NCI-H446 treated with DMSO at 0.1 percent for 48 hours (cell line): ENCODE data around the gene GRID1.
"Not testable (repeated sequence)": the region's sequence is repeated elsewhere in the genome, so short reads cannot be mapped to it uniquely, and the experiment has no call there.

Experiments used
- DNase-seq: peaks from one replicate; lab custom pipeline; 2025; lab: John Stamatoyannopoulos, UW

GRID1 gene

DNA sequence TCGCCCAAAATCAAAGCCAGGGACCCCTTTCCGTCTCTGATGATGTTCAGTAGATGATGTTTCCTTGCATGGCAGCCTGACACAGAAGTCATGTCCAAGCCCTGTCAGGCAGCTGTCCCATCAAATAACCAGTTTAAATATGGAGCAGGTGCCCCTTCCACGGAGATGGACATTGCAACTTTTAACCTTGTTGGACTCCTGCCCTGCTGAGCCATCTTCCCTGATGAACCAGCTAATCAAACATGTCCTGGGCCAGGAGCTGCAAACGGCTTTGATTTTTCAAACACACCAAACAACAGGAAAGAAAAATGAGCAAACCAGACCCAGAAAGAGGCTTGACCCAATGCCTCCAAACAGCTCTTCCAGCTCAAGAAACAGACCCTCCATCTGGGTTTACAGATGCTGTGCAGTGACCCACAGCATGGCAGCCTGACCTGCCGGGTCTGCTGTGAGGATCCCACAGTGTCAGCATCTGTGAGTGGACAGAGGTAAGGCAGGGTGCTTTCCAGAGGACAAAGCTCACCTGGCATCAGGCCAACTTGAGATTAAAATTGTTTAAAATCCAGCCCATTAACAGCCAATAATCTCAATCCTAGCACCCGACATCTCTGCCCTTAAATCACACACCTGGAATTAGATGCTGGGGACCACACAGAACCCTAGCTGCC is 372.6 kb downstream of the GRID1 start:
- no peak for DNase-seq

DNA sequence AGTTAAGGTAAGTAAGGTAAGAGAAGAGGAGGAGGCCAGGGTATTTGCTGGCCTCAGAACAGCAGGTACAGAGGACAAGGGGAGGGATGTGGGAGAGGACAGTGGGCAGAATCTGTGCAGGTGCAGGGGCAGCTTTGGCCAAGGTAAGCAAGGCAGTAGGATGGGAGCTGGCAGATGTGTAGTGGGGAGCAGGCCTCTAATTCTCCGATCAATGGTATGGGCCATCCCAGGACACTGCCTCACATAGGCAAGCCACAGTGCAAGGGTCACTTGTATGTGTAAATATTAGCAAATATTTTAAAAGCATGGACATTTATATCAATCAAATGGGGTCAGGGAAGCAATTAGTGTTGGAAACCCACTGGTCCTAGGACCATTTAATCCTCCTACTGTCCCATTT is 373.5 kb downstream of the GRID1 start:
- DNase-seq: no peak

DNA sequence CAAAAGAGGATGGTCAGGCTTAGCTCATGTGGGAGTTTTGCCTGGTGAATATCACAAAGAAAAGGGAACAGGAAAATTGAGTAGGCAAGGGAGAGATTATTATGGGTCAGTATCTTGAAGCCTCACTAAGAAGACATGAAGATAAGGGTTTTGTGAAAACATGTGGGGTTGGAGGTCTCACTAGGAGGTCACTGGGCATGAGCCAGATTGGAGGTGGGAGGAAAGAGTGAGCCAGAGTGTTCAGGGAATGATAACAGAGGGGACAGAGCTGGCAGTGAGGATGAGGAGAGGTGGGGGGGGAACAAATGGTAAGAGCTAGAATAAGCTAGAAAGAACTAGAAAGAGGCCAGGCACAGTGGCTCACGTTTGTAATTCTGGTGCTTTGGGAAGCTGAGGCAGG is 374.3 kb downstream of the GRID1 start:
- DNase-seq: no peak

DNA sequence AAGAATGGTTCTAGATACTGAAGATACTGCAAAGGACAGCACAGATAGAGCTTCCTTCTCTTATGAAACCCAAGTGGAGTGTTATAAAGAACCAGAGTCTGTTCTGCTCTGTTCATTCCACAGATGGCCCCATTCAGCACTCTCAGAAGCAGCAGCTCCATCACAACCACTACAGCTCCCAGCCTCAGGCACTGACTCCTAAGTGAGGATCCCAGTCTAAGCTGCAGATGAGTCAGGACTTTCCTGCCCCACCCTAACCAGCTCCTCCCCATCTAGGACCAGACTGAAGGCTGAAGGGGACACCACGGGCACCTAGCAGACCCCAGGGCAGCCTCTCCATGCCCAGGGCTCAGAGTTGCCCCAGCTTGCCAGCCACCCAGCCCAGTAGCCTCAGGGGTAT is 379.8 kb downstream of the GRID1 start:
- DNase-seq: no peak

DNA sequence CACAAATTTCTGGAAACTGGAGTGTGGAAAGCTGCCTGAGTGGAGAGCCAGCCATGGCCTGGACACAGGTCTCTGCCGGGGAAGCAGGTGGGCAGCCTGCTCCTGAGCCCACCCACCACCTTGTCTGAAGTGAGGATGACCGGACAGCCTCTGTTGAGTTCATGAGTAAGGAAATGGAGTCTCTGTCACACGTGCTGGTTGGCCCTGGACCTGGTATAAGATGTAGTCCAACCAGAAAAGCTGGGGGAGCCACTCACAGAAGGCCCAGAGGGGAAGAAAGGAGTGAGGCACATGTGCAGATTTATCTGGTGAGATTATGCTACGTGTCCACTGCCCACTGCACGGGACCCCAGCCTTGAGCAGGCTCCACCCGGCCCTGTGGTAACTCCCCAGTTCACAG is 383.5 kb downstream of the GRID1 start:
- no peak for DNase-seq

DNA sequence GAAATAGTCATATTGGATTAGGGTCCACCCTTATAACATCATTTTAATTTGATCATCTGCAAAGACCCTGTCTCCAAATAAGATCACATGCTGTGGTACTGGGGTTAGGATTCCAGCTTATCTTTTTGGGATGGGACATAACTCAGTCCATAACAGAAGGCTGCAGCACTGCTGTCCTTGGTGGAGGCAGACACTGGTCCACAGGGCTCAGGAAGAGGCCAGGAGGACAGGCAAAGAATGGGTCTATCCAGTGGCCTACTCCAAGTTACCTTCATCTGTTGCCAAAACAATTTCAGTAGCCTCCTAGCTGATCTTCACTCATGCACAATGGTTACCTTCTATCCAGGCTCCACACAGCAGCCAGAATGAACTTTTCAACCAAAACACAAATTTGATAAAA is 387.0 kb downstream of the GRID1 start:
- DNase-seq: no peak

DNA sequence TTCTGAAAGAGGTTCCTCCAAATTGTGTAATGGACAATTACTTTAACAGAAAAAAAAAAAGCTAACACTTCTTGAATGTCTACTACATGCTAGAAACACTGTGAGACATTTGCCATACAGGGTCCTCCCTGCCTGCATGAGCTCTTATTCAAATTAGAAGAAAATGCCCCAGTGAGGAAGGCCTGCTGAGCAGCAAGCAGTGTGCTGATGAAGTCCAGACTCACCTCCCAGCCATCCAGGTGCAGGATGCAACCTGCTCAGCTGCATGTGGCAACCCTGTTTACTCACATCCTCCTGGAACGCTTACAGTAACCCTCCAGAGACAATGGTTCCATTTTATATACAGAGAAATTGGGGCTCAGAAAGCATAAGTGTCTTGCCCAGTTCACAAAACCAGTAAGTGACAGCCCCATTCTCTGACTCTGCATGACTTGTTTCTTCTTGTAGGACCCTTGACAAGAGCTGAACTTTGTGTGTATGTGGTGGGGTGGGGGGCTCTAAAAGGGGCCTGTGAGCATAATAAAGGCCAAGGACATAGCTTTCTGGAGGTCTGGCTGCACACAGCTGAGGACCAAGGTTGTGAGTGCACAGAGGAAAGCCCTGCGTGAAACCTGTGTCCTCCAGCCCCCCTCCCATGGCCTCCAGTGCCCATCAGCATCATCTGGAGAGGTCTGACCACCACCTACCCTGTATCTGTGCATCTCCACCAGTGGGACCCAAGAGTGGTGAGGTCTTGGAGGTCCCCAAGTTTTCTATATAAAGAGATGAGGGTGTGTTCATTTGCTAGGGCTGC is 387.8 kb downstream of the GRID1 start:
- no peak for DNase-seq

DNA sequence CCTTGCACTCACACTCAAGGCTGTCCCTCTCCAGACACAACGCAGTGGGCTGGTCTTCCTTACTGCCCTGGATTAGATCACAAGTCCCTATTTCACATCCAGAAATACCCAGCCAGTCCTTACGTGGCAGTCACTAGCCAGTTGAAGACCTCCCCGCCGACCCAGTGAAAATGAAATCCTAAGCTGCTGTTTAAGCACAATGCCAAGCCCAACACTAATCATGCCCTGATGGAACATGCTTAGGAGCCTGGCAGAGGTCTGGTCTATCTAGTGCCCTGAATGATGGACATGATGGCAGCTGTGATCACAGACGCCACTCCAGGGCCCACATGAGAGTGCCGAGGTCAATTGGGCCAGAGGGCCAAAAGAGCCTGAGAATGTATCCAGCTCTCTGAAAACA is 389.0 kb downstream of the GRID1 start:
- DNase-seq: no peak

DNA sequence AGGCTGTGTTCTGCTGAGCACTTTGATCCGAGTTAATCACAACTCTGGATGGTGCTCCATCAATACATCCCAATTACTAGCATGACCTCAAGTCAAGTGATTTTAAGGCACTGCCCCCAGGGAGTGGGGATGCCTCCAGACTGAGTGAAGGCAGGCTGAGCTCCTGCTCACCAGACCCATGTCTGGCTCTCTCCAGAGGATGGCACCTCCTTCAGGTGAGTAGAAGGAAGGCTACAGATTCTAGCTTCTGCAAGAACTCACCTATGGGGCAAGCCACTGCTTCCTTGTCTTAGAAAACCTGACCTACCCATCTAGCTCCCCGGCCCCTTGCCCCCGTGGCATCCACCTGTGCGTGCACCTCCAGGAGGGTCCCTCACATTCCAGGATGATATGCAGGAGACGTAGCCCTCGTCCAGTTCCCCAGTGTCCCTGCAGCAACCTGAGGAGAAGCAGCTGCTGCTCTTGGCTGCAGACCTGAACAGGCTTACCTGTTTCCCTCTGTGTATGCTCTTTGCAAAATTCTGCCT is 390.3 kb downstream of the GRID1 start:
- DNase-seq: no peak

DNA sequence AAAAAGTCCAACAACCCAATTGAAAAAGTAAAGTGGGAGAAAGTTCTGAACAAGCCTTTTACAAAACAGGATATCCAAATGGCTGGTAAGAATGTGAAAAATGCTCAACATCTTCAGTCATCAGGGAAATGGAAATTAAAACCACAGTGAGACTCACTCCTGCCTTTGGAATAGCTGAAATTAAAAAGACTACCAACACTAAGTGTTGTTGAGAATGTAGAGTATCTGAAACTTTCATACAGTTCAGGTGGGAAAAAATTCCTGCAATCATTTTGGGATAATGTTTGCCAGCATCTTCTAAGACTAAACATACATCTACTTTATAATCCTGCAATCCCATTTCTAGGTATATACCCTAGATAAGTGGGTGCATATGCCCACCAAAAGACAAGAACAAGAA is 395.1 kb downstream of the GRID1 start:
- no peak for DNase-seq

DNA sequence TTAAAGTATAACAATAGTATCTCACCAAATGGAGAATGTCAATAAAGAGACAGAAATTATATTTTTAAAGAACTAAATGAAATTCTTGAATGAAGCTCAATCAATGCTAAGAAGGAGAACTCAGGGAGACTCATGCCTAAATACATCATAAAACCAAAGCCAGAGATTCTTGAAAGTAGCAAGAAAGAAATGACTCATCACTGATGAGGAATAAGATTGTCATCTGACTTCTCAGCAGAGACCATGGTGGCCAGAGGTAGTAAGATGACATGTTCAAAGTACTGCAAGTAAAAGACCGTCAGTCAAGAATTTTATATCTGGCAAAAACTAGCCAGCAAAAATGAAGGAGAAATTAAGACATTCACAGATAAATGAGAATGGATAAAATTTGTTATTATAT is 399.0 kb downstream of the GRID1 start:
- DNase-seq: no peak

DNA sequence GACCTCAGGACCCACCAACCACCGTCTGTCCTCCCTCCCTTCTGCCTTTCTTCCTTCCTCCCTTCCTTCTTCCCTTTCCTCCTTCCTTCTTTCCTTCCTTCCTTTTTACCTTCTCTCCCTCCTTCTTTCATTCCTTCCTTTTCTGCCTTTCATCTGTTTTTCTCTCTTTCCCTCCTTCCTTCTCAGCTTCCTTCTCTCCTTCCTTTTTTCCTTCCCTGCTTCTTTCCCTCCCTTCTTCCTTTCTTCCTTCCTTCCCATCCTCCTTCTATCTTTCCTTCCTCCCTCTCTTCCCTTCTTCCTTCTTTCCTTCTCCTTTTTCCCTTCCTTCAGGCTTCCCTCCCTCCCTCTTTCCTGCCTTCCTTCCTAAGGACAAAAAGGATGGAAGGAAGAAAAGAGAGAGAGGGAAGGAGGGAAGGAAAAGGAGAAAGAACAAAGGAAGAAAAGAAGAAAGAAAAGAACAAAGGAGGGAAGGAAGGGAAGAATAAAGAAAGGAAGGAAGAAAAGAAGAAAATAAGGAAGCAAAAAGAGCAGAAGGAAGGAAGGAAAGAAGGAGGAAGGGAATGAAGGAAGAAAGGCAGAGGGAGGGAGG is 405.0 kb downstream of the GRID1 start:
- DNase-seq: no peak

DNA sequence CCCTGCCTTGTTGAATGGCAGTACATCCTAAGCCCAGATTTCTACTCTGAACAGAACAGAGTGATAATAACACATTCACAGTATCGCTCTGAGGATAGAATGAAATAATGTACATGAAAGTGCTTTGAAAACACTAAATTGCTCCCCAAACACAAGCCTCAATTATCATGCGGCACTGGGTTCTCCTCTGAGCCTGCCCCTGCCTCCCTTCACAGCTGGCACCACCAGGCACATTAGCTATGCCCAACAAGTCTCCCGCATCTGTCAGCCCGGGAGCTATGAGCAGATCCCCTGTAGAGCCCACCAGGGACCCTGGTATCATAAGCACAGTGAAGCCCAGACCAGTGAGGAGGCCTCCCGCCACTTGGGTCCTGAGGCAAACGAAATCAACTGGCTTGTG is 405.5 kb downstream of the GRID1 start:
- no peak for DNase-seq

DNA sequence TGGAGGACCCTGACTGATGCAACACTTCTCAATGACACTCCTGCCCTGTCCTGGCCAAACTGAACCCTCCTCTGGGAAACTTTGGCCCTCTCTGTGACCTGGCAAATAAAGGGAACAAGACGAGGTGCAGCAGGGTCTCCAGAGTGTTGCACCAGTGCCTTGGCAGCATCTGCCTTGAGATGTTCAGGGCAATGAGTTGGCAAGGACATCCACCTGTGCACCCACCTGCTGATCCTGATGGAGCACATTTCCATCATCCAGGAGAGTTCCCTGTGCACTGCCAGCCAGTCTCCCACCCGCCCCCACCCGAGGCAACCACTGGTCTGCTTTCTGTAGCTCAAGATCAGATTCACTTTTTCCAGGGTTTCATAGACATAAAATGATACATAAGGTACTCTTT is 407.4 kb downstream of the GRID1 start:
- DNase-seq: no peak

DNA sequence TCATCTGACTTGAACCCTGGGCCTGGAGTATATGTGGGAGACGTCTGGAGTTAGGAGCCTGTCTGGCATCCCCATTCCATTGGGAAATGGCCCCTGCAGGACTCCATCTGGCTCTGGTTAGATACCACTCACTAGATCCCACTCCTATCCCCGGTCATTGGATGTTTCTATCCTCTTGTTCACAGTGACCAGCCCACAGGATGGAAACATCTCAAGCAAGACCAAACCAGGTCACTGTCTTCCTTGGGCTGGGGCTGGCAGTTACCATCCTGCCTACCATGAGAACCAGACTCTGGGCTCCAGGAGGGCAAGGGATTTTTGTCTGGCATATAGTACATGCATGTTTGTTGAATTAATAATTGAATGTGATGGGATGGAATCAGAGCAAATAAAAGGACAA is 415.7 kb downstream of the GRID1 start:
- DNase-seq: no peak

DNA sequence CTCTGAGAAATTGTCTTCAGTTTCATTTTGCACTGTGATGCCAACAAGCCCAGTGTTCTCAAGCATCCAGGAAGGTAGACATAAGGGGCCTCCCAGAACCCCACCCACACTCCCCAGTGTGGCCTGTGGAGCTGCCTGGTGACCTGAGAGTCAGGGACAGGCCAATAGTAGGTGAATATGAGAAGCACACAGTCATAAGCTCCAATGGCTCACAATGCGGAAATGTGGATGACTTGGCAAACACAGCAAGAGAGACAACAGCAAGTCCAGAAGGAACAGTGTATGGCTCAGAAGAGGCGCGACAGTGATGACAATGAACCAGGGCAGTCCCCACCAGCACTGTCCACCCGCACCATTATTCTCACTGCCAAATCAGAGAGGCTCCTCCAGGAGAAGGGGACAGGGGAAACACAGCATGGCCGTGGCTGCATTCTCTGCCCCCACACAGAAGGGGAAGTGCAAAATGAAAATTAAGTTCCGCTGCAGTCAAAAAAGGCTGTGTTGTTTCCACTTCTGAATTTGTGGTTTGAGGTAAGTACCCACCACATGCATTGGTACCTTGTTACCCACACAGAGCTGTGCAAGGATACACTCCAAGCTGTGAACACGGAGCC is 419.8 kb downstream of the GRID1 start:
- no peak for DNase-seq

DNA sequence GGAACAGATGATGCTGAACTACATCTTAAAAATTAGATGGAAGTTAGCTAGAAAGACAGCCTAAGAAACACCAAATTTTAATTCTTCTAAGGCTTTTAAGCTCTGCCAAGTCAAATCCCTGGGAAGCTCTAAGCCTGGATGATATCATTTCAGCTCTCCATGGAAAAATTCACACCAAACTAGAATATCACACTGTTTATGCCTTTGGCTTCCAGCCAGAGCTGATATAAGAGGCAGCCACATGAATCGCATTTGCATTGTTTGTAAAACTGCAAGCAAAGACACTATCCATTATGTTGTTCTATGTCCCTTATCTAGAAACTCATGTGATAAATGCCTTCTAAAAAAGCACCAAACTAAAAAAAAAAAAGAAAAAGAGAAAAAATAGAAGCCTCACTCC is 430.4 kb downstream of the GRID1 start:
- DNase-seq: no peak

DNA sequence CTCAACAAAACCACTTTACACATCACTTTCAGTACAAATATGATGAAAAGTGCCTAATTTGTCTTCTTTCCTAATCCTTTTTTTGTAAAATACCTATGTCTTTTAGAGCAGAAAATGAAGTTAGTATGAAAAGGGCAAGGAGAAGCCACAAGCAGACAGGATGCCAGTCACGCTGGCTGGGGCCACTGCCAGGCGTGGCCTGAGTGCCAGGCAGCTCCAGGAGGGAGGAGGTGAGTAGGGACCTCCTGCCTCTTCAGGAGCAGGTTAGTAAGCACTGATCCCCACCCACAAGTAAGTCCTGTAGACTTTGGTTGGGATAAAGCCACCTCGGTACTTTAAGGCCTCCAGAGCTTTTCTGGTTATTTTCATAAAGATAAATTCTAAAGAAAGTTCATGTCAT is 432.0 kb downstream of the GRID1 start:
- no peak for DNase-seq

DNA sequence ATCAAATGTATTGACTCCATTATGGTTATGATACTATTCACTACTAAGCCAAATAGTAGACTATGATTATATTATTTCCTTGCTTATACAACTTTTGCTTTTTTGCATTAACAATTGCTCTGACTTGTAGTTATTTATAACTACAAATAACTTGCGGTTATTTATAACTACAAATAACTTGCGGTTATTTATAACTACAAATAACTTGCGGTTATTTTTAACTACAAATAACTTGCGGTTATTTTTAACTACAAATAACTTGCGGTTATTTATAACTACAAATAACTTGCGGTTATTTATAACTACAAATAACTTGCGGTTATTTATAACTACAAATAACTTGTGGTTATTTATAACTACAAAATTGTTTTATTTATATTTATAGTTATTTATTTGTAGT is 436.6 kb downstream of the GRID1 start:
- not testable (repeated sequence) for DNase-seq

DNA sequence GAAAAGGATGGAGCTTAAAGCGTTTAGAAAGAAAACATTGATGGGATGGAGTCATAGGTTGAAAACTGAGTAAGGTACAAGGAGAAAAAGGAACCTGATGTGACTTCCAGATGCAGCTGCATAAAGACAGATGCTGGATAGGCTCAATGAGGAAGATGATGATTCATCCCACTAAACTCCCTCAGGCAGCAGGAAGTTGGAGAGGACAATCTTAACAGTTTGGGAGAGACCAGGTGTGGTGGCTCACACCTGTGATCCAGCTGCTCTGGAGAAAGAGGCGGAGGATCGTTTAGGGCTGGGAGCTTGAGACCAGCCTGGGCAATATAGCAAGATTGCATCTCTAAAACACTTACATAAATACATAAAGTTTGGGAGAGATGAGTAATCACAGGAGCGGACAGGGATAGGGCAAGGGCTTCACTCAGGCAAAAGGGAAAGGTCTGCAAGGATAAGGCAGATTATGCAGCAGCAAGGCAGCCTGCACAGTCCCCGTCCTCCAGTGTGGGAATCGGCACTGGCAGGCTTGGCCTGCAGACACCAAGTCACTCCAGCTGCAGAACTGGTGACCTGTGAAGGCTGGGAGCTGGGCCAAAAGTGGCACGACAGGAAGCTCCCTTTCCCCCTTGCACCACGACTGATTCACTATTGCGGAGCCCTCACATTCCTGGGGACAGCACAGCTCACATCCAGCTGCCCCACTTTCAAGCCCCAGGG is 438.5 kb downstream of the GRID1 start:
- no peak for DNase-seq

DNA sequence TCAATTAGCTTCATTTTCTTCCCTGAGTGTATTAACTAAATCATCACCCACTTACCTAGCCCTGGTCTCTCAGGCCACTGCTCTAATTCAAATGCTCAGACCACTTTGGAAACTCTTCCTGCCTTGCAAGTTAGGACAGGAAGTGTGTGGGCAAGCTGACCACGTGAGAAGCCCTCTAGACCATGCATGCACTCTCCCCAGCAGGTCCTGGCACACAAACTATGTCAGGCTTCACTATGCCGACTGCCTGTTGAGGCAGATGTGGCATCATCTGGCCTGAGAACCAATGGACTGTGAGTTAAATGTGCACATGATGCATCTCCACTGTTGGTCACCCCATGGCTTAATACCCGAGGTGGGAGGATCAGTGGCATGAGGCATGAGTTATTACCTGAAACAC is 439.6 kb downstream of the GRID1 start:
- DNase-seq: no peak

DNA sequence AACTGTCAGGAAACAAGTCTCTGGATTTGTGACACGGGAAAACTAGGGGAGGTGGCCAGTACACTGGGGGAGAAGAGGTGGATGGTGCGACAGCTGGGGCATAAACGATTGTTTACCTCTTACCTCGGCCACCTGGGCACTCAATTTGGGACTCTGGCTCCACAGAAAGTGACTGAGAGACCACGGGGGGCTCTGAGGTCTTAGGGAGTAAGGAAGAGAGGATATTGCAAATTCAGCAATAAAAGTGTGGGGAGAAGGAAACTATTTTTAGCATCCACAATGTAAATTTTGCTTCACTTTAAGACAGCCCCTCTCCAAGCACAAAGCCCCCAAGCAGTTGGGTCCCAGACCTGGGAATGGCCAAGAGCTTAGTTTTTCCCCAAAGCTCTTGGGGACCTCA is 440.5 kb downstream of the GRID1 start:
- DNase-seq: no peak
